Measurements from ENCODE around the gene CIAPIN1. TPM values are rescaled to one million over a fixed set of nuclear protein-coding genes. Genes with fewer than 3 reads are reported as not detected.

The CIAPIN1 gene
- total RNA-seq, 1 donor from 2014 or later, result 31.2 TPM

DNA sequence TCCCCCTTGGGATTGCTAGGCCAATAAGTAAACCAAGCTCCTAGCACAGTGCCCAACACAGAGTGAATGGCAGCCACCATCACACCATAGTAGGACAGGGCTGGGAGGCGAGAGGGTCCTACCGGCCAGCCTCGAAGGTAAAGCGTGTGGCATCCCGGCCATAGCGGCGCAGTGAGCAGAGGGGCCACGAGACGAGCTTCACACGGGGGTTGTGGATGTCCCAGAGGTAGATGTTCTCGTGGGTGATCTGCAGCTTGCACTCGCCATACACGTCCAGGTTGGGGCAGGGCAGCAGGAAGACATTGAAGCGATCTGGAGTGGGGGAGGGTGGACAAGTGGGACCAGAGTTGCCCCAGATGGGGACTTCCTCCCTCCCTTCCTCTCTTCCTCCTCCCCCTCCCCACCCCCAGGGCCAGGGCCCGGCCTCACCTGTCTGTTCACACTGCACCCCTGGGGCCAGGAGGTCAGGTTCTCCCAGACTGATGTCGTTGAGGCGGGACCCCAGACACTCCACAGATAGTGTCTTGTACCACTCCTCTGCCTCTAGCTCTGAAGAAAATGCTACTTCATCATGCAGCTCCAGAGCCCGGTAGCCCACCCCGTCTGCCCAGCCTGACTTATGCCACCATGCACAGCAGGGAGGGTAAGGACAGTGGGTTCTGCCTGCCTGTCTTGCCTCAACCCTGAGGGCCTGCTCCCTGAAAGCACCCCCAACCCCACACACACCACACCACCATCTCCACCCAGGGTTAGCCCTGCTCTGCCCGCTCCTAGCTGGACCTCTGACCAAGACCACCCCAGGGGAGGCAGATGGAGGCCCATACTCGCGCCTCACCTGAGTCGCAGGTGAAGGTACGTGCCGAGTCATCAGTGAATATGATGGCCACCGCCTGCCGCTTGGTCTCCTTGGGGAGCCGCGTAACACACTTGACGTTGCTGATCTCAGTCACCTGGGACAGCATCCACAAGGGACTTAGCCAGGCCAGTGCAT is 27.8 kb upstream of the CIAPIN1 start:
- Histone ChIP-seq H3K27me3 (no peaks in the 10 kb centered on the region), H3K36me3 (peaks cover 47% of the 10 kb centered on the region), H3K4me3 (no peak overlapping the region), H3K27ac (no peak overlapping the region), H3K4me1 (peaks cover 60% of the 10 kb centered on the region), H3K9me3 (no peaks in the 10 kb centered on the region)
- DNase-seq (no peak), ATAC-seq (no peak)
- TF ChIP-seq, protein P1, sequence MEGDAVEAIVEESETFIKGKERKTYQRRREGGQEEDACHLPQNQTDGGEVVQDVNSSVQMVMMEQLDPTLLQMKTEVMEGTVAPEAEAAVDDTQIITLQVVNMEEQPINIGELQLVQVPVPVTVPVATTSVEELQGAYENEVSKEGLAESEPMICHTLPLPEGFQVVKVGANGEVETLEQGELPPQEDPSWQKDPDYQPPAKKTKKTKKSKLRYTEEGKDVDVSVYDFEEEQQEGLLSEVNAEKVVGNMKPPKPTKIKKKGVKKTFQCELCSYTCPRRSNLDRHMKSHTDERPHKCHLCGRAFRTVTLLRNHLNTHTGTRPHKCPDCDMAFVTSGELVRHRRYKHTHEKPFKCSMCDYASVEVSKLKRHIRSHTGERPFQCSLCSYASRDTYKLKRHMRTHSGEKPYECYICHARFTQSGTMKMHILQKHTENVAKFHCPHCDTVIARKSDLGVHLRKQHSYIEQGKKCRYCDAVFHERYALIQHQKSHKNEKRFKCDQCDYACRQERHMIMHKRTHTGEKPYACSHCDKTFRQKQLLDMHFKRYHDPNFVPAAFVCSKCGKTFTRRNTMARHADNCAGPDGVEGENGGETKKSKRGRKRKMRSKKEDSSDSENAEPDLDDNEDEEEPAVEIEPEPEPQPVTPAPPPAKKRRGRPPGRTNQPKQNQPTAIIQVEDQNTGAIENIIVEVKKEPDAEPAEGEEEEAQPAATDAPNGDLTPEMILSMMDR (IDR thresholded peaks at IDR 0.05), result no peak
- intact Hi-C loops (cut with DNase I), result loop anchor here (5.0 kb wide), 1 partner anchor 42 kb away; no protein-coding TSS in a partner anchor

DNA sequence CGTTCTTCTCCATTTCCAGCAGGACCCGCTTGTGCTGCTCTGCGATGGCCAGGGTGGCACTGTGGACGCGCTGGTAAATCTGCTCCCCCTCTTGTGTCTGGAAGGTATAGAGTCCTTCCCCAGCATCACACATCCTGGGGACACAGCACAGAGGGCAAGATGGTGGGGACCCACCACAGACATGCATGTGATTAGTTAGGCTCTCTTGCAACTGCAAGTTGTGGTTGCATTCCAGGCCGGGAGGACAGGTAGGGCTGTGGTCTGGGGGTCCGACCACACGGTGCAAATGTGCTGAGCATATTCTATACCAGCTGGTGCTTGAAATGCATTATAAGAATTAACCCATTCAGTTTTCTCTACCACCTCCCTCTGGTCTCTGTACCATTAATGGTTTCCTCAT is 26.7 kb upstream of the CIAPIN1 start:
- intact Hi-C loops (cut with DNase I), result no loop called here
- H3K4me3 ChIP-seq, result no peak overlapping the region
- H3K36me3 ChIP-seq, result peaks cover 57% of the 10 kb centered on the region
- peaks cover 55% of the 10 kb centered on the region for H3K4me1 ChIP-seq
- DNase-seq (no peak), ATAC-seq (no peak)
- H3K27ac ChIP-seq, result no peak overlapping the region
- TF ChIP-seq, protein P1 (IDR thresholded peaks at IDR 0.05), result no peak
- H3K9me3 ChIP-seq, result no peaks in the 10 kb centered on the region
- no peaks in the 10 kb centered on the region for H3K27me3 ChIP-seq

DNA sequence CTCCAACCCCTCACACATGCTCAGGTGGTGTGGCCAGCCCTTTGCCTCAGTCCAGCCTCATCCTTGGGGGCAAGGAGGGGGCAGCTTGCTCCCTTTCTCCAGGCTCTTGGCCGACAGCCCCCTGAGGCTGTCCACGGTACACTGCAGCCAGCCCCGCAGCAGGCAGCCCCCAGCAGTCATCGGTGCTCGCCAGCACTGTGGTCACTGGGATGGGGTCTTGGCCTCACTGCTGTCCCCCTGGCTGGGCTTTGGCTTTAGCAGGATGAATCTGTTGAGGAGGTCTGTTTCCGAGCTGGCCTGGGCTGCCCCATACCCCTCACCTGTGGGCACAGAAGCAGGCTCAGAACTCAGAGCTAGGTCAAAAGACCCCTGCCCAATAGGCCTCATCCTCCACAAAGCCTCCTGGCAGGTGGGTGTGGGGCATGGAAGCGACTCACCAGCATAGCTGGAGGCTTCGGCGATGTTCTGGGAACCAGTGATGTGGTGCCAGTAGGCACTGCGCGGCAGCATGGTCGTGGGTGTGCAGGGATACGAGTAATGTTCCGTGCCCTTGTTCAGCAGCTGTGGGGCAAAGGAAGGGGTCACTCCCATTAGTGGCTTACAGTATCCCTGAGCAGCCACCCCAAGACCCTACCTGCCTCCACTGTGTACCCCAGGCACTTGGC is 26.1 kb upstream of the CIAPIN1 start:
- Histone ChIP-seq H3K4me1 (peaks cover 49% of the 10 kb centered on the region), H3K4me3 (no peak overlapping the region), H3K27ac (no peak overlapping the region), H3K27me3 (no peaks in the 10 kb centered on the region), H3K9me3 (no peaks in the 10 kb centered on the region), H3K36me3 (peaks cover 63% of the 10 kb centered on the region)
- no peak for DNase-seq
- no peak for ATAC-seq
- TF ChIP-seq, protein P1 (IDR thresholded peaks at IDR 0.05), result no peak
- intact Hi-C loops (cut with DNase I), result no loop called here

DNA sequence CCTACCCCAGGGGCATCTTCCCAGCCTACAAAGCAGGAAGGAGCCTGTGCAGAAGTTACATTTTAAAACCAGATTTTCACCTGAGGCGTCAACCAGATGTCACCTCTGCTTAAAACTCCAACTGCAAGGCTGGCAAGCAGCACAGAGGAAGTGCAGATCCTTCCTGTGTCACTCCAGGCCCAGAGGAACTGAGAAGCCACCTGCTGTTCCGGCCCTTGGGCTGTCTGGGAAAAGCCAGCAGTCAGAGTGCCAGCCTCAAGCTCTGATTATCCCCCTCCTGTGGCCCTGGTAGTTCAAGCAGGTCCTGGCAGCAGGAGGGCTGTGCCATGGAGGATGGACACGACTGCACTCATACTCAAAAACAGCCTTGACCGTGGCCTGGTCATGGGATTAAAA is 25.5 kb upstream of the CIAPIN1 start:
- Histone ChIP-seq H3K4me3 (no peak overlapping the region), H3K36me3 (peaks cover 70% of the 10 kb centered on the region), H3K27me3 (no peaks in the 10 kb centered on the region), H3K9me3 (no peaks in the 10 kb centered on the region), H3K4me1 (peaks cover 42% of the 10 kb centered on the region), H3K27ac (peak overlapping the region; percentile 3)
- TF ChIP-seq, protein P1 (IDR thresholded peaks at IDR 0.05), result no peak
- DNase-seq (no peak), ATAC-seq (no peak)
- intact Hi-C loops (cut with DNase I), result no loop called here

DNA sequence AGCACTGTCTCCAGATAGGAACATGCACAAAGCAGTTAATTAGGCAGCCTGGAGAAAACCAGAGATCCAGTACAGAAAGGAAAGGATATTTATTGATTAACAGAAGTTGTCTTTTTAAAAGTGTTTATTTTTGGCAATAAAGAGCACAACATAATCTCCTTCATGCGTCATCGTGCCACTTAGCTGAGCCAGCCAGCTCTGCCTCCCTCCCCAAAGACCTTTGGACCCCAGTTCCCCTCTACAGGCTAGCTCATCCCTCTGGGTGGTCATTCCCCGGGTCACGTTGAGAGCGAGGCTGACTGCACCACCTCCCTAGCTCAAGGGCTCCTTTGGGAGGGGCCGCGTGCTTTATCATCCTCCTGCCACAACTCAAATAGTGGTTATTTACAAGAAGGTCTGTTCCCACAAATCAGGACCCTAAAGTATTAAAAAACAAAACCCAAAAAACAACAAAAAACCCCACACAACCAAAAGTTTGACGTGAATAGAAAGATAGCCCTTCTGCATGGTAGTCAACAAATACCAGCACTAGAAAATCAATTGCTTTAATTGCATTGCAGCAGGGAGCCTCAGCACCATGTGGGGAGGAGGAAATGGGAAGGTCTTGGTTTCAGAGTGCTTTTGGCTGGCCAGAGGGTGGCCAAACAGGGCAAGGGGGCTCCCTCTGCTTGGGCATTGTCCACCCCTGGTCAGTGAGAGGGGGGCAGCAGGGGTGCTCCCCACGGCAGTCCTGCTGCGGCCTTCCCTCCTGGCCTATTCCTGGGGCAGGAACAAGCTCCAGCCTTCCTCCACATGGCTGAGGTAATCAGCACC is 24.9 kb upstream of the CIAPIN1 start:
- Histone ChIP-seq H3K27ac (peak overlapping the region; percentile 3), H3K4me3 (no peak overlapping the region), H3K9me3 (no peaks in the 10 kb centered on the region), H3K36me3 (peaks cover 76% of the 10 kb centered on the region), H3K4me1 (peaks cover 36% of the 10 kb centered on the region), H3K27me3 (no peaks in the 10 kb centered on the region)
- DNase-seq, result no peak
- ATAC-seq, result no peak
- intact Hi-C loops (cut with DNase I), result no loop called here
- TF ChIP-seq, protein P1 (IDR thresholded peaks at IDR 0.05), result no peak

Measured in upper lobe of right lung (tissue), 1 donor.